Ovary (tissue), 1 donor: ENCODE data around the gene TAB2.

Source experiments
- EP300 ChIP-seq: sonication (generic); formaldehyde crosslinking; IDR thresholded peaks from one replicate; pipeline ENCODE4 v1.6.1; 2017; ENCODE audit warnings: antibody characterized with exemption
- POLR2A ChIP-seq: fragments of 450-650 bp; IDR thresholded peaks from one replicate; pipeline ENCODE4 v1.6.1; 2017; ENCODE audit warnings: antibody characterized with exemption, mild to moderate bottlenecking, moderate library complexity

- TF ChIP-seq EP300 (no peak), POLR2A (no peak)
Observed at GRCh38 chr6:149340200-149340599, 22.7 kb downstream of the TAB2 start.
